GM11168 (cell line): ENCODE results near the gene RTL1.

ENCODE experiments used
- in situ Hi-C: fragments of 300-500 bp; cut with MboI; formaldehyde crosslinking; loops from one replicate; pipeline ENCODE4 v1.12.0; 2022; ENCODE audit warnings: low sequenced_read_pairs; ENCODE audit not compliant: unreplicated experiment

The RTL1 gene

DNA sequence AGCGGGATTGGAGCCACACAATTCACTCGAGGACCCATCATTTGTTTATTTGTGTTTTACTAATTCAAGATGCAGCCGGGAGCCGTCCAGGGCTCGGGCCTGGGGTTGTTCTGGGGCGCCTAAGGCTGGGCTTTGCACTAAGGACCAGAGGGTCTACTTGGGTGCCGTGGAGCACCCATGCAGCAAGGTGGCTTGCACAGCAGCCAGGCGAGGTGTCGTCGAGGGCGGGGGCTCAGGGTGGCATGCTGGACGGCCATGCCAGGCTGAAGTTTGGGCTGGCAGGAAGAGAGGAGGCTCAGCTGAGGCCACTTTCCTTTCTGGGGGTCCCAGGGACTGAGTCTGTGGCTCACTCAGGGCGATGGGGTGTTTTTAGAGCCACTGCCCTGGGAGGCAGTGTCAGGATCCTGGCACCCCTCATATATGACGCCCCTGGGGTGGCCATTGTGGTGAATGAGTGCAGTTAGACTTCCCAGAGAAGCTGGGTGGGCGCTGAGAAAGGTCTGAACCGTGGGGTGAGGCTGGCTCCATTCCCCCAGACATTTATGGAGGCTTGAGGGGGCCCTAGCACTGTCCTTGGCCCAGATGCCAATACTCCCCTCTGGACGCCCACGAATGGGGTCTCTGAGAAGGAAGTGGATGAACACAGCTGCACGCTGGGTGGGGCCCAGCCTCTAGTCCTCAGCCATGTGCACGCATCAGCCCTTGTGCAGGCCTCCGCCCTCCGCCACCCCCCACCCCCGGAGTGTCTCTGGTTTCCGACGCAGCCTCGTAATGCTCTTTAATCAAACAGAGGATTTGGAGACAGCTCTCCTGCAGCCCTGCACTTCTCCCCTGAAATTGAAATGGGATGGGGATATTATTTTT lies 66.3 kb downstream of the RTL1 start:
- in situ Hi-C loops: loop anchor here (25.0 kb wide), 1 partner anchor 800 kb away; no protein-coding TSS in a partner anchor

GRCh38 chr14:100836311-100836805 lies 67.2 kb downstream of the RTL1 start:
- in situ Hi-C loops: loop anchor here (25.0 kb wide), 1 partner anchor 801 kb away; no protein-coding TSS in a partner anchor

DNA sequence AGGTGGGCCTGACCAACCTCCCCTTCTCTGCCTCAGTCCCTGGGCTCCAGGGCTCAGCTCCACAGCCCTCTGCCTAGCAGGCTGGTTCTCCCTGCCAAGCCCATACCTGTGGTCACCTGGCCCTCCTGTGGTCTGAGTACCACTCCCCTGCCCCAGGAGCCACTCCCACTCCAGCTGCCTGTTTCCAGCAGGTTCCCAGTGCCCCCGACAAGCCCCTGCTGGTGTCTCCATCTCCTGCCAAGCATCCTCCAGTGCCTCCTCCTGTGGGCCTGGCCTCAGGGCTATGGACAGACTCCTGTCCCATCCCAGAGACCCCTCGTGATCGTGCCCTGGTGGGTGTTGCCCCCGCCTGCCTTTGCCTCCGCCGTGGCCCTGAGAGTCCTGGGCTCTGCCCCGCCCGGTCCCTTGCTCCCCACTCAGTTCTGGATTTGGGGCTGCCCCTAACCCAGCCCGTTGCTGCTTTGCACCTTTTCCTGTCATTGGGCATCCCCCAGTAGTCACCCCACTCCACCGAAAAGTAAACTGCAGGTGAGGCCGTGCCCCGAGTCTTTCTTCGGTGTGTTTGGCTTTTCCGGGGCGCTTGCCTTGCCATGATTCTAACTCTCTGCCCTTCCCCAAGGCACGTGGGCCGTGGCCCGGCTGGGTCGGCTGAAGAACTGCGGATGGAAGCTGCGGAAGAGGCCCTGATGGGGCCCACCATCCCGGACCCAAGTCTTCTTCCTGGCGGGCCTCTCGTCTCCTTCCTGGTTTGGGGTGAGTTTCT lies 67.8 kb downstream of the RTL1 start:
- in situ Hi-C loops: loop anchor here (25.0 kb wide), 1 partner anchor 802 kb away; no protein-coding TSS in a partner anchor

GRCh38 chr14:100834794-100835547 lies 68.6 kb downstream of the RTL1 start:
- in situ Hi-C loops: loop anchor here (25.0 kb wide), 1 partner anchor 802 kb away; no protein-coding TSS in a partner anchor

DNA sequence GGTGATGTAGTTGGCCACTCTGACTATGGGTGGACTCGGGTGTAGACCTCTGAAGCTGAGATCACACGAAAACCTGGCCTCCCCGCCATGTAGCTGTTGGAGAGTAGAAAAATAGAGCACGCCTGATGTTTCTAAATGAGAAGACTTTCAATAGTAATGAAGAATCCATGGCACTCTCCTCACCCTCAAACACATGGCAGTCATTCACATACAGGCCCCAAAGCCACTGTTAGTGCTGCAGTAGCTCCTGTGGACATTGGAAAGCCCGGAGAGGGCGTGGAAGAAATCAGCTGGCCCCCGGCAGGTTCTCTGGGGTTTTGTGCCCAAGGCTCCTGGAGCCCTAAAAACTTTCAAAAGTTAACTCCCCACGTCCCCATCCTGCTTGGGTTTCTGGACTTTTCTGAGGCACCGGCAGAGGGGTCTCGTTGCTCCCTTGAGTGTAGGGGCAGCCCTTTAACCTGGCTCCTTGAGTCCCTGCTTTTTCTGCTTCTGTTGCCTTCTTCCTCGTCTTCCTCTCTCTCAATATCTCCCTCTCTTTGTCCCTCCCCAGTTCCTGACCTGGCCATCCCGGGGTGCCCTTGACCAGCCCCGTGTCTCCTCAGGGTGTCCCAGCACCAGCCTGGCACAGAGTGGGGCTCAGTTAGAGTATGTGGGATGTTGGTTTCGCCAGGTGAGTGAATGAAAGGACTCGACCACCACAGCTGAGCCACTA lies 69.3 kb downstream of the RTL1 start:
- in situ Hi-C loops: loop anchor here (25.0 kb wide), 1 partner anchor 803 kb away; no protein-coding TSS in a partner anchor

DNA sequence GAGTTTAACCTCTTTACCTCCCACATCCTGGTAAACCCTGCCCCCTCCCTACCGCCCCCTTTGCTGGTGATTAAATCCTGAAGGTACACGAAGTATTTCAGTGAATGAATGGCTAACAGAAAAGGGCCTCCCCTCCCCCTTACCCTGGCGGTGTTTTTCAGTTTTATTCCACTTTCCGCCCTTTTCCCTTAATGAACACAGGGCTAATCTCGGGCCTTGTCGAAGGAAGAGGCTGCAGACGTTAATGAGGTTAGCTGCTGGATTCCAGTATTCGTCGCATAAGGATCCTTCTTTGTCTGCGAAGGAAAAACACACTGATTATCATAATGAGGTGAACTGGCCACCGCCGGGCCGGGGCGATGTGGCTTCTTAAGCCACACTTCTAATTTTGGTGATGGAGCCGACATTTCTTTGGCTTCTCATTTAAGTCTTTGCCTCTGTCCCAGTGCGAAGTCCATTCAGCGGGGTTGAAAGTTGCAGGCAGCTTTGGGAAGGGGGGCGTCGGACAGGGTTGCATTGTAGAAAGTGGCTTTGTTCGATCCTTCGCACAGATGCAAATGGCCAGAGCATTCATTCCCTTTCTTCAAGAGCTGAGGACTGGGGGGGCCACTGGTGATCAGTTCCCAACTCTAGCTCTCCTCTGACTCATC lies 71.1 kb downstream of the RTL1 start:
- in situ Hi-C loops: loop anchor here (25.0 kb wide), 1 partner anchor 805 kb away; no protein-coding TSS in a partner anchor

GRCh38 chr14:100830681-100831080 lies 72.8 kb downstream of the RTL1 start:
- in situ Hi-C loops: loop anchor here (25.0 kb wide), 1 partner anchor 807 kb away; no protein-coding TSS in a partner anchor
